IPS DF 4.7 (cell line): ENCODE data around the gene AKAP13.

Source experiments
- DNase-seq: peaks from one replicate; pipeline ENCODE4 v3.0.0-alpha.2; 2013; ENCODE audit warnings: low spot score; ENCODE audit errors: extremely low read depth

AKAP13 gene

GRCh38 chr15:85621094-85621493, 240.7 kb downstream of the AKAP13 start:
- no peak for DNase-seq

GRCh38 chr15:85622221-85622831, 241.9 kb downstream of the AKAP13 start:
- no peak for DNase-seq

- no peak for DNase-seq
Measured at GRCh38 chr15:85623315-85624049, 243.1 kb downstream of the AKAP13 start.

GRCh38 chr15:85624291-85624801, 243.9 kb downstream of the AKAP13 start:
- DNase-seq, result no peak

- no peak for DNase-seq
Measured at GRCh38 chr15:85625166-85625830, 244.9 kb downstream of the AKAP13 start.

- DNase-seq, result no peak
Measured at GRCh38 chr15:85625856-85626255, 245.5 kb downstream of the AKAP13 start.

- DNase-seq, result no peak
Measured at GRCh38 chr15:85627213-85627935, 247.0 kb downstream of the AKAP13 start.

- DNase-seq, result no peak
Measured at GRCh38 chr15:85630311-85630710, 249.9 kb downstream of the AKAP13 start.

GRCh38 chr15:85631018-85631417, 250.6 kb downstream of the AKAP13 start:
- DNase-seq, result no peak

GRCh38 chr15:85632014-85632413, 251.6 kb downstream of the AKAP13 start:
- no peak for DNase-seq

GRCh38 chr15:85633859-85634258, 253.5 kb downstream of the AKAP13 start:
- no peak for DNase-seq

GRCh38 chr15:85636351-85636750, 255.9 kb downstream of the AKAP13 start:
- no peak for DNase-seq

- DNase-seq, result no peak
Measured at GRCh38 chr15:85639752-85640381, 259.5 kb downstream of the AKAP13 start.

- no peak for DNase-seq
Measured at GRCh38 chr15:85642065-85642692, 261.8 kb downstream of the AKAP13 start.

GRCh38 chr15:85642693-85643066, 262.3 kb downstream of the AKAP13 start:
- DNase-seq, result no peak

- no peak for DNase-seq
Measured at GRCh38 chr15:85646538-85647091, 266.2 kb downstream of the AKAP13 start.

- DNase-seq, result no peak
Measured at GRCh38 chr15:85649372-85649771, 269.0 kb downstream of the AKAP13 start.

- DNase-seq, result no peak
Measured at GRCh38 chr15:85651548-85651947, 271.1 kb downstream of the AKAP13 start.

GRCh38 chr15:85652457-85652856, 272.1 kb downstream of the AKAP13 start:
- no peak for DNase-seq

GRCh38 chr15:85657132-85657531, 276.7 kb downstream of the AKAP13 start:
- no peak for DNase-seq
